GM12878 (cell line): ENCODE measurements around the gene ATP5F1D. TPM values are rescaled to one million over a fixed set of nuclear protein-coding genes. Genes with fewer than 3 reads are reported as not detected.
A peak's percentile ranks its signal among the peaks of the same experiment; 100 is the strongest.

Experiments used
- CBFB ChIP-seq: IDR thresholded peaks from 2 replicates; pipeline ENCODE4 v1.6.1; 2016; ENCODE audit warnings: antibody characterized with exemption, low read depth
- CREM ChIP-seq: IDR thresholded peaks from 2 replicates; pipeline ENCODE4 v1.6.1; 2014; ENCODE audit warnings: antibody characterized with exemption, low read depth
- KLF5 ChIP-seq: fragments of 450-650 bp; IDR thresholded peaks from 2 replicates; pipeline ENCODE4 v1.6.1; 2014; ENCODE audit warnings: mild to moderate bottlenecking; ENCODE audit not compliant: partially characterized antibody
- MEF2B ChIP-seq: fragments of 450-650 bp; IDR thresholded peaks from 2 replicates; pipeline ENCODE4 v1.6.1; 2018; ENCODE audit warnings: mild to moderate bottlenecking, moderate library complexity; ENCODE audit not compliant: partially characterized antibody, poor library complexity, severe bottlenecking
- MTA3 ChIP-seq: IDR thresholded peaks from 2 replicates; pipeline ENCODE4 v1.6.1; 2012; ENCODE audit warnings: low read length, inconsistent platforms, borderline replicate concordance
- RBBP5 ChIP-seq: fragments of 200-600 bp; sonication (generic); conservative IDR thresholded peaks from 2 replicates; pipeline ENCODE4 v1.6.1; 2016
- STAT1 ChIP-seq: fragments of 450-650 bp; conservative IDR thresholded peaks from 2 replicates; pipeline ENCODE4 v1.6.1; 2014; ENCODE audit warnings: antibody characterized with exemption, mild to moderate bottlenecking
- TAF1 ChIP-seq: IDR thresholded peaks from 2 replicates; pipeline ENCODE4 v1.6.1; 2011; ENCODE audit warnings: mild to moderate bottlenecking, low read depth, low read length, borderline replicate concordance
- TCF7 ChIP-seq: IDR thresholded peaks from 2 replicates; pipeline ENCODE4 v1.6.1; 2014; ENCODE audit warnings: antibody characterized with exemption, borderline replicate concordance
- ZBTB4 ChIP-seq: fragments of 450-650 bp; formaldehyde crosslinking; IDR thresholded peaks from 2 replicates; pipeline ENCODE4 v1.4.0; 2022; ENCODE audit warnings: mild to moderate bottlenecking, moderate library complexity
- ZNF217 ChIP-seq: fragments of 450-650 bp; IDR thresholded peaks from 2 replicates; pipeline ENCODE4 v1.6.1; 2017; ENCODE audit warnings: antibody characterized with exemption, mild to moderate bottlenecking
- ZNF274 ChIP-seq: IDR thresholded peaks from one replicate; pipeline ENCODE4 v1.8.0; 2011; ENCODE audit not compliant: insufficient read length, insufficient read depth
- ZNF622 ChIP-seq: fragments of 450-650 bp; IDR thresholded peaks from 2 replicates; pipeline ENCODE4 v1.6.1; 2017; ENCODE audit warnings: mild to moderate bottlenecking, inconsistent platforms
- ZNF687 ChIP-seq: fragments of 450-650 bp; IDR thresholded peaks from 2 replicates; pipeline ENCODE4 v1.6.1; 2017; ENCODE audit warnings: mild to moderate bottlenecking, moderate library complexity
- polyA plus RNA-seq, 11 experiments: library from polyadenylated mRNA; depleted of rRNA in 4 of 11; unstranded in 6 of 11; stranded (reverse) in 5 of 11; fragments of >200 nt; fragmentation: Nextera tagmentation in 4 of 11; fragmentation: Illumina TruSeq in 1 of 11; extraction: Ambion mirVana in 4 of 11; extraction: Trizol in 1 of 11; gene quantifications; 1 replicate in 1 of 11; 2 replicates in 10 of 11; pipeline versions ENCODE4 v1.2.1 to v1.2.3, GENCODE V29; 2011 to 2016; ENCODE audit warnings: inconsistent platforms in 2 of 11, missing spikeins in 2 of 11, low read depth in 1 of 11
- total RNA-seq, 4 experiments: library from RNA; depleted of rRNA in 3 of 4; stranded (reverse); fragments of >200 nt in 3 of 4; fragmentation: Illumina TruSeq in 1 of 4; extraction: Trizol in 1 of 4; gene quantifications; 2 replicates each; pipeline versions ENCODE4 v1.2.1 to v1.2.3, GENCODE V29; 2013 to 2021
- TF ChIP-seq, protein P1 (sequence below): IDR thresholded peaks from 2 replicates; pipeline ENCODE4 v1.6.1; 2011; ENCODE audit warnings: borderline replicate concordance, low read depth, mild to moderate bottlenecking, moderate library complexity, low read length; ENCODE audit not compliant: insufficient read depth, poor library complexity, severe bottlenecking
- TF ChIP-seq, protein P2 (sequence below): fragments of 450-650 bp; IDR thresholded peaks from 2 replicates; pipeline ENCODE4 v1.6.1; 2016; ENCODE audit warnings: mild to moderate bottlenecking

The ATP5F1D gene
- total and polyA plus RNA-seq, 10 of the 15 experiments (the other 5 are each of a cell fraction or from before 2014, with no cell fraction given) = 7.2 to 357 (median 49.5) TPM

DNA sequence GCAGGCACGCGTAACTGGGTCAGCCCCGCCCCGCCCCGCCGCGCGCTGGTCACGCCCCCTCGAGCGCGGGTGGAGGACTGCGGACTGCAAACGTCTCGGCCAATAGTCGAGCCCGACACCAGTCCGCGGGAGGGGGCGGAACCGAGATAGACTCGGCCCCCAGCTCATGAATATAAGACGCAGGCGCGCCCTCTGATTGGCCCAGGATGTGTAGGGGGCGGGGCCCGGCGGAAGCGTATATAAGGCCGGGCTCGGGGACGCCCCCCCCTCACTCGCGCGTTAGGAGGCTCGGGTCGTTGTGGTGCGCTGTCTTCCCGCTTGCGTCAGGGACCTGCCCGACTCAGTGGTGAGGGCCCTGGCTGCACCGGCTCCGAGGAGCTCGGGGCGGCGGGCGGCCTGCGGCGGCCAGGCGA is 27.5 kb downstream of the ATP5F1D start, which contains the start of gene CIRBP (continued):
- TF ChIP-seq STAT1 (no peak; the same call in 1 of the 2 replicates), ZNF217 (no peak), ZNF274 (no peak), MTA3 (no peak), MEF2B (no peak), CREM (no peak; the same call in 1 of the 2 replicates), KLF5 (no peak), RBBP5 (no peak), CBFB (peak; percentile 76; the same call in 1 of the 2 replicates), ZBTB4 (CRISPR knock-in tag) (no peak), ZNF622 (no peak), TAF1 (peak; percentile 95), TCF7 (no peak), ZNF687 (no peak; the same call in 1 of the 2 replicates)
- TF ChIP-seq, protein P1, sequence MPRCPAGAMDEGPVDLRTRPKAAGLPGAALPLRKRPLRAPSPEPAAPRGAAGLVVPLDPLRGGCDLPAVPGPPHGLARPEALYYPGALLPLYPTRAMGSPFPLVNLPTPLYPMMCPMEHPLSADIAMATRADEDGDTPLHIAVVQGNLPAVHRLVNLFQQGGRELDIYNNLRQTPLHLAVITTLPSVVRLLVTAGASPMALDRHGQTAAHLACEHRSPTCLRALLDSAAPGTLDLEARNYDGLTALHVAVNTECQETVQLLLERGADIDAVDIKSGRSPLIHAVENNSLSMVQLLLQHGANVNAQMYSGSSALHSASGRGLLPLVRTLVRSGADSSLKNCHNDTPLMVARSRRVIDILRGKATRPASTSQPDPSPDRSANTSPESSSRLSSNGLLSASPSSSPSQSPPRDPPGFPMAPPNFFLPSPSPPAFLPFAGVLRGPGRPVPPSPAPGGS = peak; percentile 37
- TF ChIP-seq, protein P2, sequence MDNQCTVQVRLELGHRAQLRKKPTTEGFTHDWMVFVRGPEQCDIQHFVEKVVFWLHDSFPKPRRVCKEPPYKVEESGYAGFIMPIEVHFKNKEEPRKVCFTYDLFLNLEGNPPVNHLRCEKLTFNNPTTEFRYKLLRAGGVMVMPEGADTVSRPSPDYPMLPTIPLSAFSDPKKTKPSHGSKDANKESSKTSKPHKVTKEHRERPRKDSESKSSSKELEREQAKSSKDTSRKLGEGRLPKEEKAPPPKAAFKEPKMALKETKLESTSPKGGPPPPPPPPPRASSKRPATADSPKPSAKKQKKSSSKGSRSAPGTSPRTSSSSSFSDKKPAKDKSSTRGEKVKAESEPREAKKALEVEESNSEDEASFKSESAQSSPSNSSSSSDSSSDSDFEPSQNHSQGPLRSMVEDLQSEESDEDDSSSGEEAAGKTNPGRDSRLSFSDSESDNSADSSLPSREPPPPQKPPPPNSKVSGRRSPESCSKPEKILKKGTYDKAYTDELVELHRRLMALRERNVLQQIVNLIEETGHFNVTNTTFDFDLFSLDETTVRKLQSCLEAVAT = no peak
